ENCODE measurements around the gene ZNF362. TPM values are rescaled to one million over a fixed set of nuclear protein-coding genes. Genes with fewer than 3 reads are reported as not detected.
A peak's percentile ranks its signal among the peaks of the same experiment; 100 is the strongest.

Gene ZNF362
- polyA plus RNA-seq, 1 of the 3 experiments (the other 2 are of a cell fraction) = 17.1 TPM

GRCh38 chr1:33349081-33349759 lies 92.9 kb downstream of the ZNF362 start:
- CTCF ChIA-PET = interaction anchor here (0.9 to 3.6 kb wide), 3 partner anchors 13 to 107 kb away, joined by 3 to 27 read pairs (median 18); no protein-coding TSS in a partner anchor
- POLR2A ChIA-PET = interaction anchor here (1.0 to 2.4 kb wide), 6 partner anchors 10 to 54 kb away, joined by 3 to 10 read pairs (median 4); partner anchors contain the start of gene A3GALT2
- Histone ChIP-seq H3K9me3 (no peaks in the 10 kb centered on the region), H3K4me2 (peak overlapping the region; percentile 84), H3K9ac (peak overlapping the region; percentile 94), H3K9me2 (no peaks in the 10 kb centered on the region), H2AFZ (ENCODE audit: low read depth) (no peak overlapping the region), H3K27ac (ENCODE audit: low read depth in 2 of 2, low read length in 1 of 2) (peak overlapping the region; percentile 89 to 97), H3K79me2 (ENCODE audit: insufficient read depth) (peaks cover 55% of the 10 kb centered on the region), H3K4me1 (ENCODE audit: control insufficient read depth in 1 of 2, insufficient read depth in 2 of 2, low read depth in 1 of 2, low read length in 1 of 2) (peaks cover 29 to 39% of the 10 kb centered on the region in 2 experiments), H3K36me3 (replicated peaks in 1 of 2; ENCODE audit: control insufficient read depth in 1 of 2, insufficient read depth in 2 of 2, low read length in 1 of 2) (peaks cover 17 to 21% of the 10 kb centered on the region in 2 experiments), H4K20me1 (ENCODE audit: insufficient read depth) (peaks cover 10% of the 10 kb centered on the region), H3K27me3 (ENCODE audit: insufficient read depth) (no peaks in the 10 kb centered on the region), H3F3A (replicated peaks; ENCODE audit: insufficient read depth) (peaks cover 37% of the 10 kb centered on the region), H3K4me3 (ENCODE audit: low read depth in 2 of 2, low read length in 1 of 2) (peak overlapping the region; percentile 68 to 78)
- TF ChIP-seq FOXM1 (IDR thresholded peaks at IDR 0.05; ENCODE audit: low read depth) = no peak
- peak; percentile 2; the same call in 1 of the 2 replicates for TF ChIP-seq RXRA (IDR thresholded peaks at IDR 0.05; ENCODE audit: borderline replicate concordance, low read depth)
- TF ChIP-seq, protein P1, sequence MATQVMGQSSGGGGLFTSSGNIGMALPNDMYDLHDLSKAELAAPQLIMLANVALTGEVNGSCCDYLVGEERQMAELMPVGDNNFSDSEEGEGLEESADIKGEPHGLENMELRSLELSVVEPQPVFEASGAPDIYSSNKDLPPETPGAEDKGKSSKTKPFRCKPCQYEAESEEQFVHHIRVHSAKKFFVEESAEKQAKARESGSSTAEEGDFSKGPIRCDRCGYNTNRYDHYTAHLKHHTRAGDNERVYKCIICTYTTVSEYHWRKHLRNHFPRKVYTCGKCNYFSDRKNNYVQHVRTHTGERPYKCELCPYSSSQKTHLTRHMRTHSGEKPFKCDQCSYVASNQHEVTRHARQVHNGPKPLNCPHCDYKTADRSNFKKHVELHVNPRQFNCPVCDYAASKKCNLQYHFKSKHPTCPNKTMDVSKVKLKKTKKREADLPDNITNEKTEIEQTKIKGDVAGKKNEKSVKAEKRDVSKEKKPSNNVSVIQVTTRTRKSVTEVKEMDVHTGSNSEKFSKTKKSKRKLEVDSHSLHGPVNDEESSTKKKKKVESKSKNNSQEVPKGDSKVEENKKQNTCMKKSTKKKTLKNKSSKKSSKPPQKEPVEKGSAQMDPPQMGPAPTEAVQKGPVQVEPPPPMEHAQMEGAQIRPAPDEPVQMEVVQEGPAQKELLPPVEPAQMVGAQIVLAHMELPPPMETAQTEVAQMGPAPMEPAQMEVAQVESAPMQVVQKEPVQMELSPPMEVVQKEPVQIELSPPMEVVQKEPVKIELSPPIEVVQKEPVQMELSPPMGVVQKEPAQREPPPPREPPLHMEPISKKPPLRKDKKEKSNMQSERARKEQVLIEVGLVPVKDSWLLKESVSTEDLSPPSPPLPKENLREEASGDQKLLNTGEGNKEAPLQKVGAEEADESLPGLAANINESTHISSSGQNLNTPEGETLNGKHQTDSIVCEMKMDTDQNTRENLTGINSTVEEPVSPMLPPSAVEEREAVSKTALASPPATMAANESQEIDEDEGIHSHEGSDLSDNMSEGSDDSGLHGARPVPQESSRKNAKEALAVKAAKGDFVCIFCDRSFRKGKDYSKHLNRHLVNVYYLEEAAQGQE (IDR thresholded peaks at IDR 0.05; ENCODE audit: low read depth, low read length) = no peak
- TF ChIP-seq SIN3A (IDR thresholded peaks at IDR 0.05; ENCODE audit: borderline replicate concordance, low read depth, low read length) = 0 out of 2 replicates have a peak, but pooled peaks have one; percentile 35
- TF ChIP-seq EZH2phosphoT487 (IDR thresholded peaks at IDR 0.05; ENCODE audit: borderline replicate concordance, low read depth) = no peak
- TF ChIP-seq ELF1 (IDR thresholded peaks at IDR 0.05) = no peak
- no peak for TF ChIP-seq EP300 (IDR thresholded peaks at IDR 0.05; ENCODE audit: borderline replicate concordance in 1 of 2, low read depth in 1 of 2, low read length in 1 of 2)
- TF ChIP-seq, protein P2, sequence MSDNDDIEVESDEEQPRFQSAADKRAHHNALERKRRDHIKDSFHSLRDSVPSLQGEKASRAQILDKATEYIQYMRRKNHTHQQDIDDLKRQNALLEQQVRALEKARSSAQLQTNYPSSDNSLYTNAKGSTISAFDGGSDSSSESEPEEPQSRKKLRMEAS (IDR thresholded peaks at IDR 0.05; ENCODE audit: low read depth) = no peak
- no peak for TF ChIP-seq RCOR1 (IDR thresholded peaks at IDR 0.05; ENCODE audit: low read length)
- TF ChIP-seq, protein P3, sequence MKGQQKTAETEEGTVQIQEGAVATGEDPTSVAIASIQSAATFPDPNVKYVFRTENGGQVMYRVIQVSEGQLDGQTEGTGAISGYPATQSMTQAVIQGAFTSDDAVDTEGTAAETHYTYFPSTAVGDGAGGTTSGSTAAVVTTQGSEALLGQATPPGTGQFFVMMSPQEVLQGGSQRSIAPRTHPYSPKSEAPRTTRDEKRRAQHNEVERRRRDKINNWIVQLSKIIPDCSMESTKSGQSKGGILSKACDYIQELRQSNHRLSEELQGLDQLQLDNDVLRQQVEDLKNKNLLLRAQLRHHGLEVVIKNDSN (IDR thresholded peaks at IDR 0.05; ENCODE audit: borderline replicate concordance, low read depth) = no peak
- peak; percentile 89 for DNase-seq
- 0% methylated on average over 6 of the region's 78 CpGs for WGBS (ENCODE audit: low lambda C conversion rate)

Measured in SK-N-SH (cell line).